HG03280 (cell line): ENCODE measurements around the gene OR11G2.
"Not testable (repeated sequence)": the region's sequence is repeated elsewhere in the genome, so short reads cannot be mapped to it uniquely, and the experiment has no call there.

Experiments
- ATAC-seq: cut with Tn5 transposase; IDR thresholded peaks from one replicate; pipeline ENCODE4 v1.9.1; 2021; ENCODE audit warnings: mild to moderate bottlenecking, moderate library complexity; ENCODE audit not compliant: unreplicated experiment

OR11G2 gene

GRCh38 chr14:20190596-20190995 lies at the start of gene OR11G2:
TSS of gene OR11G2 (plus strand) at chr14:20190896. CDS start at chr14:20197438, 6,542 bp downstream.
- no peak for ATAC-seq

- ATAC-seq = no peak
Measured at GRCh38 chr14:20143911-20144310, 46.8 kb upstream of the OR11G2 start.

- no peak for ATAC-seq
Measured at GRCh38 chr14:20144820-20145219, 45.9 kb upstream of the OR11G2 start.

GRCh38 chr14:20164462-20164861 lies 26.2 kb upstream of the OR11G2 start:
- ATAC-seq = no peak

- no peak for ATAC-seq
Measured at GRCh38 chr14:20167091-20167490, 23.6 kb upstream of the OR11G2 start.

- ATAC-seq = not testable (repeated sequence)
Measured at GRCh38 chr14:20169852-20170251, 20.8 kb upstream of the OR11G2 start.

- ATAC-seq = not testable (repeated sequence)
Measured at GRCh38 chr14:20174205-20174604, 16.5 kb upstream of the OR11G2 start.

- no peak for ATAC-seq
Measured at GRCh38 chr14:20176330-20176729, 14.4 kb upstream of the OR11G2 start.

- no peak for ATAC-seq
Measured at GRCh38 chr14:20177433-20177974, 13.2 kb upstream of the OR11G2 start.

GRCh38 chr14:20179218-20179617 lies 11.5 kb upstream of the OR11G2 start:
- ATAC-seq = no peak

- no peak for ATAC-seq
Measured at GRCh38 chr14:20179880-20180279, 10.8 kb upstream of the OR11G2 start.

- ATAC-seq = no peak
Measured at GRCh38 chr14:20180486-20180885, 10.2 kb upstream of the OR11G2 start.

- no peak for ATAC-seq
Measured at GRCh38 chr14:20184181-20184580, 6.5 kb upstream of the OR11G2 start.

- ATAC-seq = no peak
Measured at GRCh38 chr14:20191396-20191795, 700 bp downstream of the OR11G2 start.

GRCh38 chr14:20194101-20194500 lies 3.4 kb downstream of the OR11G2 start:
- no peak for ATAC-seq

- not testable (repeated sequence) for ATAC-seq
Measured at GRCh38 chr14:20195170-20195569, 4.5 kb downstream of the OR11G2 start.

- no peak for ATAC-seq
Measured at GRCh38 chr14:20195911-20196310, 5.2 kb downstream of the OR11G2 start.

- no peak for ATAC-seq
Measured at GRCh38 chr14:20197459-20197858, 6.8 kb downstream of the OR11G2 start.

GRCh38 chr14:20198991-20199390 lies 8.3 kb downstream of the OR11G2 start:
- no peak for ATAC-seq

- ATAC-seq = no peak
Measured at GRCh38 chr14:20204721-20205120, 14.0 kb downstream of the OR11G2 start.

- no peak for ATAC-seq
Measured at GRCh38 chr14:20209595-20209994, 18.9 kb downstream of the OR11G2 start.

GRCh38 chr14:20212406-20212805 lies 21.7 kb downstream of the OR11G2 start:
- not testable (repeated sequence) for ATAC-seq

- ATAC-seq = no peak
Measured at GRCh38 chr14:20215196-20215595, 24.5 kb downstream of the OR11G2 start.
